Activated gamma-delta T cell treated with anti-CD3 and anti-CD28 coated beads, Interleukin-2, amount 50 U/mL, for 16 hours (primary cell): ENCODE results near the gene RFTN1.
"Not testable (repeated sequence)": the region's sequence is repeated elsewhere in the genome, so short reads cannot be mapped to it uniquely, and the experiment has no call there.

Experiments used
- DNase-seq: peaks from one replicate; pipeline ENCODE4 v3.0.0-alpha.2; 2020; ENCODE audit warnings: low read depth

RFTN1 gene

GRCh38 chr3:16328124-16328523 is 185.4 kb downstream of the RFTN1 start:
- DNase-seq: no peak

GRCh38 chr3:16326724-16327349 is 186.7 kb downstream of the RFTN1 start:
- DNase-seq: no peak

GRCh38 chr3:16325850-16326249 is 187.6 kb downstream of the RFTN1 start:
- DNase-seq: no peak

- DNase-seq: no peak
These were observed 189.8 kb downstream of the RFTN1 start for GRCh38 chr3:16323737-16324136.

GRCh38 chr3:16322189-16322588 is 191.3 kb downstream of the RFTN1 start:
- DNase-seq: no peak

GRCh38 chr3:16320711-16321110 is 192.8 kb downstream of the RFTN1 start:
- no peak for DNase-seq

GRCh38 chr3:16319723-16320122 is 193.8 kb downstream of the RFTN1 start:
- no peak for DNase-seq

GRCh38 chr3:16319307-16319706 is 194.2 kb downstream of the RFTN1 start:
- peak; percentile 71 for DNase-seq

- no peak for DNase-seq
These were observed 195.3 kb downstream of the RFTN1 start for GRCh38 chr3:16318176-16318575.

GRCh38 chr3:16317561-16317945 is 195.9 kb downstream of the RFTN1 start:
- DNase-seq: no peak

GRCh38 chr3:16316847-16317560 is 196.5 kb downstream of the RFTN1 start:
- DNase-seq: no peak

GRCh38 chr3:16316396-16316795 is 197.1 kb downstream of the RFTN1 start:
- DNase-seq: no peak

GRCh38 chr3:16315623-16316022 is 197.9 kb downstream of the RFTN1 start:
- DNase-seq: no peak

- DNase-seq: no peak
These were observed 199.4 kb downstream of the RFTN1 start for GRCh38 chr3:16313886-16314645.

GRCh38 chr3:16311960-16312451 is 201.5 kb downstream of the RFTN1 start:
- DNase-seq: no peak

- not testable (repeated sequence) for DNase-seq
These were observed 203.0 kb downstream of the RFTN1 start for GRCh38 chr3:16310486-16310885.

- peak; percentile 39 for DNase-seq
These were observed 203.9 kb downstream of the RFTN1 start for GRCh38 chr3:16309558-16309957.

GRCh38 chr3:16308727-16309126 is 204.8 kb downstream of the RFTN1 start:
- no peak for DNase-seq

GRCh38 chr3:16307832-16308531 is 205.5 kb downstream of the RFTN1 start:
- DNase-seq: no peak

GRCh38 chr3:16305111-16305541 is 208.4 kb downstream of the RFTN1 start:
- DNase-seq: peak; percentile 30

- DNase-seq: no peak
These were observed 209.2 kb downstream of the RFTN1 start for GRCh38 chr3:16304061-16305010.
